ENCODE measurements around the gene SNAP25. TPM values are rescaled to one million over a fixed set of nuclear protein-coding genes. Genes with fewer than 3 reads are reported as not detected.

SNAP25 gene
- total RNA-seq, 1 donor from 2014 or later = 5.6 TPM

DNA sequence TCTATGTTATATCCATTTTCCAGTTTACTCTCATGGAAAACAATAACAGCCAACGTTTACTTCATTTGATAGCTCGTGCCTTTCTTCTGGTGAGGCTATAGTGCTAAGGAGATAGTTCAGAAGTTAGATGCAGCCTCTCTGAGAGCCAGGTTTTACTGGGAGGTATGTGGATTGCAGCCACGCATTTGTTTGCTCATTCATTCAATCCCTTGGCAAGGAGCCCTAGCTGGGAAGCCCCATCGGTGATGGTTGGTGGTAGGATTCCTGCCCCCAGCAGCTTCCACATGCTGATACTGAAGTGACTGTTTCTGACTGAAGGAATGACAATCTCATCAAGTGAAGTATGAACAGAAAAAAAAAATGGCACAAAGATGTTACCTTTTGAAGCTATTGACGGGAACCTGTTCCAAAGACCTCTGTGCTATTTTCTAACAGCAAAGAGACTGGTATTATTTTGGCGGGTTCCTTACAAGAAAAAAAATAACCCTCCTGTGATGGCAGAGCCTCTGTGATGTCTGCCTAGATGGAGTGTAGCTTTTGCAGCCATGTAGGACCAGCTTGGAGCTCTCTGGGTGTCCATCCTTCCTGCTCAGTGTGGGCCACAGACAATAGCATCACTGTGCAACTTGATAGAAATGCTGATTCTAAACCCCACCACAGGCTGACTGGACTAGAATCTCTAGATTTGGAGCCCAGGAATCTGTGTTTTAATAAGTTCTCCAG lies 30.6 kb downstream of the SNAP25 start:
- TF ChIP-seq POLR2A (IDR thresholded peaks at IDR 0.05) = no peak
- no peak for TF ChIP-seq CTCF (IDR thresholded peaks at IDR 0.05)
- TF ChIP-seq POLR2AphosphoS5 (IDR thresholded peaks at IDR 0.05; ENCODE audit: insufficient read depth in 1 of 2, low read depth in 1 of 2) = no peak
- Histone ChIP-seq H3K27ac (no peak overlapping the region), H3K9me3 (no peaks in the 10 kb centered on the region), H3K4me3 (no peak overlapping the region), H3K36me3 (no peaks in the 10 kb centered on the region), H3K4me1 (no peaks in the 10 kb centered on the region), H3K27me3 (no peaks in the 10 kb centered on the region)
- DNase-seq (ENCODE audit: extremely low spot score in 2 of 2) = no peak
- intact Hi-C loops (cut with DNase I) = no loop called here

DNA sequence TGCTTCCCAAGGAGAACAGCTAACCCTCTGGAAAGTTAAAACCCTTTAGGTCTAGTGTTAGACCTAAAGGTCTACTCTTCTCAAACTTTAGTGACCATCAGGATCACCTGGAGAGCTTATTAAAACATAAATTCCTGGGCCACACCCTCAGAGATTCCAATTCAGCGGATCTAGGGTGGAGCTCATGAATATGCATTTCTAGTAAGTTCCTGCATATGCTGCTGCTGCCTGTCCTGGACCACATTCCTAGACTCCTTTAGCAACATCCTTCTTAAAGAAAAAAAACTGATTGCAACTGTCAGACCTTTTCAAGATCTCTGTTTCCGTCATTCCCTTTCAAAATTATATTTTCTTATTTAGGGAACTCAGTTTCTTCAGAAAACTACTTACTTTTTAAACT lies 31.2 kb downstream of the SNAP25 start:
- H3K4me3 ChIP-seq = no peak overlapping the region
- intact Hi-C loops (cut with DNase I) = no loop called here

DNA sequence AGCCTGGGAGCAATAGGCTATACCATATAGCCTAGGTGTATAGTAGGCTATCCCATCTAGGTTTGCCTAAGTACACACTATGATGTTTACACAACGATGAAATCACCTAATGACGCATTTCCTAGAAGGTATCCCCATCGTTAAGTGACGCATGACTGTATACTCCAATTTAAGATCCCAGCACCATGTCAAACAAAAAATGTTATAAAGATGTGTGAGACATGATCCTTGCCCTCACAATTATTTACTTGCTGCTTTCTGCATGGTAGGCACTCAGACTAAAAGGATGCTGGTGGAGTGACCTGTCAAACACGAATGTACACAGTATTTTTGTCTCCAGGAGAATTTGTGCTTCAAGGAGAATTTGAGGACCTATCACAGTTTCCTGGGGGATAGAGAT lies 32.3 kb downstream of the SNAP25 start:
- Histone ChIP-seq H3K4me3 (no peak overlapping the region), H3K27ac (no peak overlapping the region), H3K36me3 (no peaks in the 10 kb centered on the region), H3K9me3 (no peaks in the 10 kb centered on the region), H3K4me1 (no peaks in the 10 kb centered on the region), H3K27me3 (no peaks in the 10 kb centered on the region)
- no peak for TF ChIP-seq CTCF (IDR thresholded peaks at IDR 0.05)
- no peak for TF ChIP-seq POLR2AphosphoS5 (IDR thresholded peaks at IDR 0.05; ENCODE audit: insufficient read depth in 1 of 2, low read depth in 1 of 2)
- TF ChIP-seq POLR2A (IDR thresholded peaks at IDR 0.05) = no peak
- DNase-seq (ENCODE audit: extremely low spot score in 2 of 2) = no peak
- intact Hi-C loops (cut with DNase I) = no loop called here

More for the DNA sequence above, 31.2 kb downstream of the SNAP25 start:
- TF ChIP-seq POLR2AphosphoS5 (IDR thresholded peaks at IDR 0.05; ENCODE audit: insufficient read depth in 1 of 2, low read depth in 1 of 2) (no peak), CTCF (IDR thresholded peaks at IDR 0.05) (no peak), POLR2A (IDR thresholded peaks at IDR 0.05) (no peak)
- no peaks in the 10 kb centered on the region for H3K4me1 ChIP-seq
- no peak for DNase-seq (ENCODE audit: extremely low spot score in 2 of 2)
- no peaks in the 10 kb centered on the region for H3K27me3 ChIP-seq
- H3K9me3 ChIP-seq = no peaks in the 10 kb centered on the region
- no peaks in the 10 kb centered on the region for H3K36me3 ChIP-seq
- no peak overlapping the region for H3K27ac ChIP-seq

- no peak overlapping the region for H3K4me3 ChIP-seq
- H3K27ac ChIP-seq = no peak overlapping the region
- H3K27me3 ChIP-seq = no peaks in the 10 kb centered on the region
- H3K4me1 ChIP-seq = no peaks in the 10 kb centered on the region
- no peaks in the 10 kb centered on the region for H3K9me3 ChIP-seq
- no peaks in the 10 kb centered on the region for H3K36me3 ChIP-seq
- TF ChIP-seq POLR2A (IDR thresholded peaks at IDR 0.05) (no peak), POLR2AphosphoS5 (IDR thresholded peaks at IDR 0.05; ENCODE audit: insufficient read depth in 1 of 2, low read depth in 1 of 2) (no peak), CTCF (IDR thresholded peaks at IDR 0.05) (no peak)
- intact Hi-C loops (cut with DNase I) = no loop called here
- no peak for DNase-seq (ENCODE audit: extremely low spot score in 2 of 2)
These were observed 35.1 kb downstream of the SNAP25 start for GRCh38 chr20:10253780-10254179.

- no peak for TF ChIP-seq POLR2A (IDR thresholded peaks at IDR 0.05)
- no peak for TF ChIP-seq POLR2AphosphoS5 (IDR thresholded peaks at IDR 0.05; ENCODE audit: insufficient read depth in 1 of 2, low read depth in 1 of 2)
- TF ChIP-seq CTCF (IDR thresholded peaks at IDR 0.05) = no peak
- H3K36me3 ChIP-seq = no peaks in the 10 kb centered on the region
- no peaks in the 10 kb centered on the region for H3K9me3 ChIP-seq
- H3K27ac ChIP-seq = no peak overlapping the region
- no peaks in the 10 kb centered on the region for H3K4me1 ChIP-seq
- intact Hi-C loops (cut with DNase I) = no loop called here
- H3K27me3 ChIP-seq = no peaks in the 10 kb centered on the region
- DNase-seq (ENCODE audit: extremely low spot score in 2 of 2) = no peak
- H3K4me3 ChIP-seq = no peak overlapping the region
These were observed 37.2 kb downstream of the SNAP25 start for GRCh38 chr20:10255846-10256245.

All from vagina (tissue), 2 donors.